ENCODE measurements around the gene THAP4.

The THAP4 gene

DNA sequence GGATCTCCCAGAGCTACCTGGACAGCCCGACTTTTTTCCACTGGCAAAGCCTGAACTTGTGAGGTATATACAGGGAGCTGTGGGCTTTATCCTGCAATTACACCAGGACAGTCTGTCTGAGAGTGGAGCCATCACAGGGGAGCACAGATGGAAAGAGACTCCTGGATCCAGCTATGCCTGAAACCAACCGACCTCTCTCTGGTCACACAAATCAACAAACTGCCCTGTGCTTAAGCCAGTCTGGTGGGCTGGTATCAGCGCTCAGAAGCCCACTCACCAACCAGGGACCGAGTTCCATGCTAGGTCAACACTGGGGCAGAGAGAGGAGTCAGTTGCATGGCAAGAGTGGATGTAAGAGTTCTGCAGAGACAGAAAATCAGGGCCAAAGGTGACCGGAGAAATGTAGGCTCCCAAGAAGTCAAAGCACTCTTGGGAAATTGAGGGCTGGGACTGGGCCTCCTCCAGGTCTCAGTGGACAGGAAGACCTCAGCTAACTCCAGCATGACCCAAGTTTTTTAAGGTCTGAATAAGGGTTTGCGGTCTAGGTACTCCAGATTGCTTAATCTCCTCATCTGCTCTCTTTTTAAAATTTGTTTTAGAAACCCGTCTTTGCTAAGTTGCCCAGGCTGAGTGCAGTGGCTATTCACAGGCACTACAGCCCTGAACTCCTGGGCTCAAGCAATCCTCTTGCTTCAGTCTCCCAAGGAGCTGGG lies 82.2 kb downstream of the THAP4 start:
- TF ChIP-seq, protein P1, sequence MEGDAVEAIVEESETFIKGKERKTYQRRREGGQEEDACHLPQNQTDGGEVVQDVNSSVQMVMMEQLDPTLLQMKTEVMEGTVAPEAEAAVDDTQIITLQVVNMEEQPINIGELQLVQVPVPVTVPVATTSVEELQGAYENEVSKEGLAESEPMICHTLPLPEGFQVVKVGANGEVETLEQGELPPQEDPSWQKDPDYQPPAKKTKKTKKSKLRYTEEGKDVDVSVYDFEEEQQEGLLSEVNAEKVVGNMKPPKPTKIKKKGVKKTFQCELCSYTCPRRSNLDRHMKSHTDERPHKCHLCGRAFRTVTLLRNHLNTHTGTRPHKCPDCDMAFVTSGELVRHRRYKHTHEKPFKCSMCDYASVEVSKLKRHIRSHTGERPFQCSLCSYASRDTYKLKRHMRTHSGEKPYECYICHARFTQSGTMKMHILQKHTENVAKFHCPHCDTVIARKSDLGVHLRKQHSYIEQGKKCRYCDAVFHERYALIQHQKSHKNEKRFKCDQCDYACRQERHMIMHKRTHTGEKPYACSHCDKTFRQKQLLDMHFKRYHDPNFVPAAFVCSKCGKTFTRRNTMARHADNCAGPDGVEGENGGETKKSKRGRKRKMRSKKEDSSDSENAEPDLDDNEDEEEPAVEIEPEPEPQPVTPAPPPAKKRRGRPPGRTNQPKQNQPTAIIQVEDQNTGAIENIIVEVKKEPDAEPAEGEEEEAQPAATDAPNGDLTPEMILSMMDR (IDR thresholded peaks at IDR 0.05; ENCODE audit: extremely low read depth, insufficient read depth, missing control alignments): no peak
- in situ Hi-C loops (cut with MboI; ENCODE audit: low pct_unique_long_range_greater_than_20kb, low sequenced_read_pairs, unreplicated experiment): no loop called here
- no peak for DNase-seq (ENCODE audit: low spot score)

DNA sequence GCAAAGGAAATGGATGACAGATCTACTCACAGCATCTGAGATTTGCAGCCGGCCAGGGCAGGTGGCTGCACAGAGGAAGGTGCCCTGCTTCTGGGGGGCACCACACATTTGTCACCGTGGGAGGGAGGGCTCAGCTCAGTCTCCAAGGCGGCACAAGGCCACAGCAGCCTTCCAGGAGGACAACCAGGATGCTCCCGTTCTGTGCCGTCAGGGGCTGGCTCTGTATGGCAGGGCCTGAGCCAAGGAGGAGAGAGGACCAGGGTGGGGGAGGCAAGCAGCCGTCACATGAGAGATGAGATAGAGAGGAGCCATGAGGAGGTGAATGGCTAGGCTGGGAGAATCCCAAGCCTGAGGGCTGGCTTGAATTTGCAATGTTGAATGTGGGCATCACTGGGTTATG lies 83.0 kb downstream of the THAP4 start:
- DNase-seq (ENCODE audit: low spot score): no peak
- in situ Hi-C loops (cut with MboI; ENCODE audit: low pct_unique_long_range_greater_than_20kb, low sequenced_read_pairs, unreplicated experiment): no loop called here
- TF ChIP-seq, protein P1 (IDR thresholded peaks at IDR 0.05; ENCODE audit: extremely low read depth, insufficient read depth, missing control alignments): no peak

DNA sequence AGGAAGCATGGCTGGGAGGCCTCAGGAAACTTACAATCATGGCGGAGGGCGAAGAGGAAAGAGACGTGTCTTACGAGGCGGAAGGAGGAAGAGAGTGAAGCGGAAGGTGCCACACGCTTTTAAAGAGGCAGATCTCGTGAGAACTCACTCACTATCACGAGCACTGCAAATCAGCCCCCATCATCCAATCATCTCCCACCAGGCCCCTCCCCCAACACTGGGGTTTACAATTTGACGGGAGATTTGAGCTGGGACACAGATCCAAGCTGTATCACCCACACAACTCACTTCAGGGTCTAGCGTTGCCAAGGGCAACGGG lies 83.5 kb downstream of the THAP4 start:
- in situ Hi-C loops (cut with MboI; ENCODE audit: low pct_unique_long_range_greater_than_20kb, low sequenced_read_pairs, unreplicated experiment): no loop called here
- DNase-seq (ENCODE audit: low spot score): no peak
- TF ChIP-seq, protein P1 (IDR thresholded peaks at IDR 0.05; ENCODE audit: extremely low read depth, insufficient read depth, missing control alignments): no peak

DNA sequence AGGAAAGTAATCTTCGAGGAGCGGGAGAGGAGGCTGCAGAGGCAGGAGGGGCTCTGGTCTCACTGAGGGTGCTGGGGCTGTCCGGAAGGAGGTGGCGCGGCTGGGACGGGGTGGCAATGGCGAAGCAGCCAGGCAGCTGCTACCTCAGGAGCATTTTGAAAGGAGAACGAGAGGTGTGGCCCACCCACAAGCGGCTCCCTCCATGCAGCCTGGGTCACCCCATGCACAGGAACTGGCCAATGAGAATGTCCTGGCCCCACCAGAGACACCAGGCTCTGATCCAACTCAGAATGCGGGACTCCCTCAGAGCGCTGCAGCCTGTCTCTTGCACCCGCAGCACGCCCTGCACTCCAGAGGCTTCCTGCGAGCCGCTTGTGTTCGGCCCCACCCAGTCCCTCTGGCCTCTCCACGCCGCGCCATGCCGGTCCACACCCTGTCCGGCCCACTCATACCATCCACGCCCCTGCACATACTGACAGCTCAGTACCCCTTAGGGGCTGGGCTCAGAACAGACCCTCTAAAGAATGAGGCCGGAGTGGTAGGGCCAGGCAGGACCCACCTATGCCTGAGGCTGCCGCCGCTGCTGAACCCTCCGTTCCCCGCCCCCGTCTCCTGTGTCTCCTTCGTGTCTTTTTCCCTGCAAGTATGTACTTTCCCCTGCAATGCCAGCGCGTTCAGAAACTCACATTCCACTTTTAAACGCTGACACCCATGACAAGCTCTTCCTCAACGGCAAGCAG lies 84.8 kb downstream of the THAP4 start:
- in situ Hi-C loops (cut with MboI; ENCODE audit: low pct_unique_long_range_greater_than_20kb, low sequenced_read_pairs, unreplicated experiment): no loop called here
- DNase-seq (ENCODE audit: low spot score): no peak
- TF ChIP-seq, protein P1 (IDR thresholded peaks at IDR 0.05; ENCODE audit: extremely low read depth, insufficient read depth, missing control alignments): no peak

DNA sequence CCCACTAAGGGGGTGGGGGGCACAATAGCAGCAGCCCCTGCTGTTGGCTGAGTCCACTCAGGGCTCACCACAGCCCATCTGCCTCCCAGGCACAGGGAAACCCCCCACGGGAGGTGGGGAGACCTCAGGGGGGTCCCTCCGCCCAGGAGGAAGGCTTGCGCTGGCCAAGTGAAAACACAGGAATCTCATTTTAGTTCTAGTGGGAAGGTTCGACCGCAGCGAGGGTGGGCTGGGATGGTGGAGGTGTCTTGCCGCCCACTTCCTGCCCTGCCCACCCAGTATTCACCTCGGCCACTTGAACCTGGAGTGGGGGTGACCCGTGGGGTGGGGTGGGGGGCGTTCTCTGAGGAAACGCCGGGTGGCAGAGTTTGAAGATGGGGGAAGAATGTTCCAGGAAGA lies 85.4 kb downstream of the THAP4 start:
- DNase-seq (ENCODE audit: low spot score): no peak
- TF ChIP-seq, protein P1 (IDR thresholded peaks at IDR 0.05; ENCODE audit: extremely low read depth, insufficient read depth, missing control alignments): no peak
- in situ Hi-C loops (cut with MboI; ENCODE audit: low pct_unique_long_range_greater_than_20kb, low sequenced_read_pairs, unreplicated experiment): no loop called here

DNA sequence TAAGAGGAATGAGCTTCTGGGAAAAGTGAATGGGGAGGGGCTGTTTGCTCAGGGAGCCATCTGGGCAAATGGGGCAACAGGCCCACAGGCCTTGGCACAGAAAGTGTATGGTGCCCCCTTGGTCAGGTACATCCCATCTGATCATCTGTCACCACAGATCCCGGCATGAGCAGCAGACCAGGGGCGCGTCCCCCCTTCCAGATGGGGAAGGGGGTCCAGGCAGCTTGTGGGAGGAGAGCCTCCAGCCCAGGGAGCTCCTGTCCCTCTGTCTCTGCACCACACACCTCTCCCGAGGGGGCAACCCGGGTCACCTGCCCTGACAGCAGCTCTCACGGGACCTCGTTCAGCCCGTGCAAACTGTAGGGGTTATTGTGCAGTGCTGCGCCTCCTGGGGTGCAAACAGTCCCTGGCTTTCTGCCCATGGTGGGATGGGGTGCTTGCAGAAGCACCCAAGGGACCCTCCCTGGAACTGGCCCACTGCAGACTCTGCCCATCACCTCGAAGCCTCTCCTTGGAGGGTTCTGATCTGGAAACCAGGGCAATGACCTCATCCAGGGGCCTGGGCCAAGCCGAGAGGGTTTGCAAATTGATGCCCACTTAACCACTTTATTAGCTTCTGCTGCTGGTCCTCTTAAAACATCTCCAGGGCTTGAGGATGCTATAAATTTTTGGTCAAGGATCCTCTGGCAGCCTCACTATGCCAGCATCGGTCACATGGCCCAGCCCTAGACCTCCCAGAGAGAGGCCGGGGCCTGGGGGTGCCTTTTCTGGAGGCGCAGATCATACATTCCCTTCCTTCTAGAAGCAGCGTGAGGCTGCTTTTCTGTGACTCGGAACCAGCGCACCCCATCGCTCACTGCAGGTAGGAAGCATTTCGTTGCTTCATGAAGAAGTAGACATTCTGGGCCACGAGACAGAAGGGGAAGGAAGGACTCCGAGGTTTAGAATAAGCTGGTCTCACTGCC lies 86.1 kb downstream of the THAP4 start:
- no peak for DNase-seq (ENCODE audit: low spot score)
- in situ Hi-C loops (cut with MboI; ENCODE audit: low pct_unique_long_range_greater_than_20kb, low sequenced_read_pairs, unreplicated experiment): no loop called here
- TF ChIP-seq, protein P1 (IDR thresholded peaks at IDR 0.05; ENCODE audit: extremely low read depth, insufficient read depth, missing control alignments): no peak
